MM.1S (cell line): ENCODE measurements around the gene GP2.

Experiments
- DNase-seq: peaks from one replicate; pipeline ENCODE4 v3.0.0-alpha.2; 2015
- H2AFZ ChIP-seq: fragments of 300-600 bp; sonication (generic); 2 replicates; pipeline ENCODE4 v1.6.0; 2016; ENCODE audit warnings: antibody characterized with exemption, low read length
- H3F3A ChIP-seq: fragments of 300-600 bp; sonication (generic); 2 replicates; pipeline ENCODE4 v1.6.1; 2016; ENCODE audit warnings: mild to moderate bottlenecking, antibody characterized with exemption, low read length, moderate library complexity, mixed read lengths; ENCODE audit not compliant: insufficient read depth
- H3K27ac ChIP-seq: fragments of 300-600 bp; sonication (generic); 2 replicates; pipeline ENCODE4 v1.5.1; 2016; ENCODE audit warnings: mild to moderate bottlenecking, low read length
- H3K27me3 ChIP-seq: fragments of 300-600 bp; sonication (generic); replicated peaks from 2 replicates; pipeline ENCODE4 v1.6.0; 2016; ENCODE audit warnings: low read length; ENCODE audit not compliant: insufficient read depth
- H3K36me3 ChIP-seq: fragments of 300-600 bp; sonication (generic); replicated peaks from 2 replicates; pipeline ENCODE4 v1.6.1; 2016; ENCODE audit warnings: mild to moderate bottlenecking, low read length, mixed read lengths; ENCODE audit not compliant: insufficient read depth
- H3K4me1 ChIP-seq: fragments of 300-600 bp; sonication (generic); 2 replicates; pipeline ENCODE4 v1.6.1; 2016; ENCODE audit warnings: low read length, mixed read lengths
- H3K4me2 ChIP-seq: fragments of 300-600 bp; sonication (generic); 2 replicates; pipeline ENCODE4 v1.6.0; 2016; ENCODE audit warnings: low read depth, low read length
- H3K4me3 ChIP-seq: fragments of 300-600 bp; sonication (generic); 2 replicates; pipeline ENCODE4 v1.5.1; 2016; ENCODE audit warnings: low read length, mixed read lengths
- H3K79me2 ChIP-seq: fragments of 300-600 bp; sonication (generic); 2 replicates; pipeline ENCODE4 v1.6.1; 2016; ENCODE audit warnings: mixed run types, low read length, mixed read lengths
- H3K9ac ChIP-seq: fragments of 300-600 bp; sonication (generic); 2 replicates; pipeline ENCODE4 v1.6.1; 2016; ENCODE audit warnings: low read length, mixed read lengths
- H3K9me2 ChIP-seq: fragments of 300-600 bp; sonication (generic); replicated peaks from 2 replicates; pipeline ENCODE4 v1.6.1; 2016; ENCODE audit warnings: mild to moderate bottlenecking, low read length, mixed read lengths; ENCODE audit not compliant: insufficient read depth
- H3K9me3 ChIP-seq: fragments of 300-600 bp; sonication (generic); replicated peaks from 2 replicates; pipeline ENCODE4 v1.6.1; 2016; ENCODE audit warnings: mild to moderate bottlenecking, low read length, mixed read lengths; ENCODE audit not compliant: insufficient read depth
- H4K20me1 ChIP-seq: fragments of 300-600 bp; sonication (generic); 2 replicates; pipeline ENCODE4 v1.6.1; 2016; ENCODE audit warnings: mild to moderate bottlenecking, low read length, moderate library complexity, mixed read lengths; ENCODE audit not compliant: insufficient read depth
- CTCF ChIP-seq: fragments of 300-600 bp; sonication (generic); IDR thresholded peaks from 2 replicates; pipeline ENCODE4 v1.5.1; 2016; ENCODE audit warnings: antibody characterized with exemption, low read length, mixed read lengths
- EZH2 ChIP-seq: fragments of 300-600 bp; sonication (generic); optimal IDR thresholded peaks from 2 replicates; pipeline ENCODE3; 2017; ENCODE audit warnings: low read depth, mild to moderate bottlenecking, antibody characterized with exemption, low read length, mixed read lengths
- EZH2phosphoT487 ChIP-seq: fragments of 300-600 bp; sonication (generic); IDR thresholded peaks from 2 replicates; pipeline ENCODE4 v1.6.1; 2018; ENCODE audit warnings: antibody characterized with exemption, low read length

Gene GP2

GRCh38 chr16:20262248-20262647, 65.1 kb downstream of the GP2 start:
- no peak for TF ChIP-seq EZH2phosphoT487
- TF ChIP-seq EZH2, result no peak
- no peak for TF ChIP-seq CTCF

GRCh38 chr16:20260215-20261009, 66.9 kb downstream of the GP2 start:
- H4K20me1 ChIP-seq, result no peaks in the 10 kb centered on the region
- H3K27ac ChIP-seq, result no peak overlapping the region
- H3K4me2 ChIP-seq, result no peak overlapping the region
- H3K36me3 ChIP-seq, result no peaks in the 10 kb centered on the region
- H3K9me3 ChIP-seq, result no peaks in the 10 kb centered on the region
- H3K4me1 ChIP-seq, result no peaks in the 10 kb centered on the region
- no peaks in the 10 kb centered on the region for H3K27me3 ChIP-seq
- no peak overlapping the region for H3K9ac ChIP-seq
- no peak for DNase-seq
- no peaks in the 10 kb centered on the region for H3F3A ChIP-seq
- no peaks in the 10 kb centered on the region for H3K79me2 ChIP-seq
- no peak overlapping the region for H3K4me3 ChIP-seq
- H2AFZ ChIP-seq, result no peak overlapping the region
- no peaks in the 10 kb centered on the region for H3K9me2 ChIP-seq
- no peak for TF ChIP-seq EZH2
- TF ChIP-seq EZH2phosphoT487, result no peak
- TF ChIP-seq CTCF, result no peak

More at GRCh38 chr16:20262248-20262647, 65.1 kb downstream of the GP2 start:
- Histone ChIP-seq H3K36me3 (no peaks in the 10 kb centered on the region), H3K27ac (no peak overlapping the region), H3K9me3 (no peaks in the 10 kb centered on the region), H2AFZ (no peak overlapping the region), H3K9ac (no peak overlapping the region), H3K4me3 (no peak overlapping the region), H3K4me2 (no peak overlapping the region), H3K27me3 (no peaks in the 10 kb centered on the region), H3F3A (no peaks in the 10 kb centered on the region), H3K9me2 (no peaks in the 10 kb centered on the region), H3K4me1 (no peaks in the 10 kb centered on the region), H4K20me1 (no peaks in the 10 kb centered on the region), H3K79me2 (no peaks in the 10 kb centered on the region)
- no peak for DNase-seq
